HepG2 (cell line): Measurements from ENCODE around the gene TMEM116.

Experiments
- CHD2 ChIP-seq: IDR thresholded peaks from 2 replicates; pipeline ENCODE4 v1.6.1; 2011; ENCODE audit warnings: low read depth, low read length, improper control_type of control experiment
- LCORL ChIP-seq, 2 experiments: fragments of 450-650 bp in 1 of 2; sonication (generic) in 1 of 2; formaldehyde crosslinking in 1 of 2; IDR thresholded peaks; 2 replicates each; pipeline versions ENCODE4 v1.5.0 to v1.6.1; 2017 to 2020; ENCODE audit warnings: antibody characterized with exemption in 1 of 2, missing genetic modification reagents in 1 of 2
- SMYD3 ChIP-seq: sonication (generic); formaldehyde crosslinking; IDR thresholded peaks from 2 replicates; pipeline ENCODE4 v1.8.1; 2023; ENCODE audit warnings: mild to moderate bottlenecking, missing genetic modification reagents
- ZNF207 ChIP-seq: fragments of 450-650 bp; IDR thresholded peaks from 2 replicates; pipeline ENCODE4 v1.6.1; 2016; ENCODE audit warnings: antibody characterized with exemption, borderline replicate concordance
- ZNF570 ChIP-seq: sonication (generic); formaldehyde crosslinking; IDR thresholded peaks from 2 replicates; pipeline ENCODE4 v1.4.0; 2020; ENCODE audit warnings: mild to moderate bottlenecking, missing genetic modification reagents, borderline replicate concordance
- ZNF674 ChIP-seq: sonication (generic); formaldehyde crosslinking; IDR thresholded peaks from 2 replicates; pipeline ENCODE4 v1.5.0; 2020; ENCODE audit warnings: low read depth, mild to moderate bottlenecking, missing genetic modification reagents
- ZUFSP ChIP-seq: sonication (generic); formaldehyde crosslinking; IDR thresholded peaks from 2 replicates; pipeline ENCODE4 v1.9.0; 2021; ENCODE audit warnings: missing genetic modification reagents, mild to moderate bottlenecking, borderline replicate concordance
- TF ChIP-seq, protein P1 (sequence below): sonication (generic); formaldehyde crosslinking; IDR thresholded peaks from 2 replicates; pipeline ENCODE4 v1.5.0; 2020; ENCODE audit warnings: mild to moderate bottlenecking, missing genetic modification reagents, moderate library complexity

GRCh38 chr12:112031472-112031871 lies 18.5 kb upstream of the TMEM116 start:
- TF ChIP-seq, protein P1, sequence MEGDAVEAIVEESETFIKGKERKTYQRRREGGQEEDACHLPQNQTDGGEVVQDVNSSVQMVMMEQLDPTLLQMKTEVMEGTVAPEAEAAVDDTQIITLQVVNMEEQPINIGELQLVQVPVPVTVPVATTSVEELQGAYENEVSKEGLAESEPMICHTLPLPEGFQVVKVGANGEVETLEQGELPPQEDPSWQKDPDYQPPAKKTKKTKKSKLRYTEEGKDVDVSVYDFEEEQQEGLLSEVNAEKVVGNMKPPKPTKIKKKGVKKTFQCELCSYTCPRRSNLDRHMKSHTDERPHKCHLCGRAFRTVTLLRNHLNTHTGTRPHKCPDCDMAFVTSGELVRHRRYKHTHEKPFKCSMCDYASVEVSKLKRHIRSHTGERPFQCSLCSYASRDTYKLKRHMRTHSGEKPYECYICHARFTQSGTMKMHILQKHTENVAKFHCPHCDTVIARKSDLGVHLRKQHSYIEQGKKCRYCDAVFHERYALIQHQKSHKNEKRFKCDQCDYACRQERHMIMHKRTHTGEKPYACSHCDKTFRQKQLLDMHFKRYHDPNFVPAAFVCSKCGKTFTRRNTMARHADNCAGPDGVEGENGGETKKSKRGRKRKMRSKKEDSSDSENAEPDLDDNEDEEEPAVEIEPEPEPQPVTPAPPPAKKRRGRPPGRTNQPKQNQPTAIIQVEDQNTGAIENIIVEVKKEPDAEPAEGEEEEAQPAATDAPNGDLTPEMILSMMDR (CRISPR knock-in tag): no peak
- no peak for TF ChIP-seq ZNF570 (CRISPR knock-in tag)
- TF ChIP-seq SMYD3: no peak
- TF ChIP-seq ZUFSP (CRISPR knock-in tag): no peak
- TF ChIP-seq CHD2: no peak
- TF ChIP-seq LCORL (IDR thresholded peaks at IDR 0.05): no peak
- TF ChIP-seq LCORL (CRISPR knock-in tag; IDR thresholded peaks at IDR 0.05): no peak
- no peak for TF ChIP-seq ZNF207
- no peak for TF ChIP-seq ZNF674
